HepG2 (cell line): ENCODE results near the gene CD48.

Experiments
- CHD2 ChIP-seq: IDR thresholded peaks from 2 replicates; pipeline ENCODE4 v1.6.1; 2011; ENCODE audit warnings: low read depth, low read length, improper control_type of control experiment
- MAX ChIP-seq: IDR thresholded peaks from 2 replicates; pipeline ENCODE4 v1.6.1; 2012; ENCODE audit warnings: inconsistent platforms
- POLR2A ChIP-seq, 2 experiments: IDR thresholded peaks; 2 replicates each; pipeline ENCODE4 v1.6.1; 2011; ENCODE audit warnings: low read depth in 2 of 2, low read length in 2 of 2, mild to moderate bottlenecking in 1 of 2, moderate library complexity in 1 of 2; ENCODE audit not compliant: insufficient read depth in 1 of 2
- WIZ ChIP-seq: sonication (generic); formaldehyde crosslinking; IDR thresholded peaks from 2 replicates; pipeline ENCODE4 v1.5.1; 2020; ENCODE audit warnings: mild to moderate bottlenecking, missing genetic modification reagents
- TF ChIP-seq, protein P1 (sequence below): sonication (generic); formaldehyde crosslinking; IDR thresholded peaks from 2 replicates; pipeline ENCODE4 v1.9.0; 2022; ENCODE audit warnings: missing genetic modification reagents, mild to moderate bottlenecking, borderline replicate concordance

DNA sequence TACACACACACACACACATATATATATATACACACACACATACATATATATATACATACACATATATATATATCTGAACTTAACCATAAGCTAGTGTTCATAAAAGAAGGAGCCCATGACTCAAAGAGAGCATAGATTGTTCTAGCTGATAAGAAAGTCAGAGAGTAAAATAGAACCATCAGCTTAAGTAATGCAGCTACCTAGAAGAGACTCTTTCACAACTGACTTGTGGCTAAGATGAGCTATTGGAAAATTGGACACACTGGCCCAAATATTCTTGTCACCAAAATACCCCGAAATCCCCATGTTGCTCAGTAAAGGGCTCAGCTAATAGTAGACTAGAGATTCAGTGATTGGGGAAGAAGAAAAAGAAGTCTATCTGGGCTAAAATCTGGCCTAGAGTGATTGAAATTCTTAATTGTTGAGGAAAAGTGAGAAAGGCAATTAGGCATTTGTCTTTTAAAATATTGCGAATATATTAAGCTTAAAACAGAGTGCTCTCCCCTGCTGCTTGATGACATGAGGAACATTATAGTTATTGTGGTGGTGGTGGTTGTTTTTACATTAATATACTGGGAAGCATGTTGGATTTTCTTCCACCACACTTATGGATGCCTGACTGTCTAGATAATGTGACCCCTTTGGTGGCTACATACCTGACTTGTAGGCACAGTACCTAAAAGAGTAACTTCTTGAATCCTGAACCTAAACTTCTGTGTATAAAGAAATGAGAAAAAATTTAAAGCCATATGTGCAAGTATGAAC, 71.1 kb downstream of the CD48 start:
- TF ChIP-seq, protein P1, sequence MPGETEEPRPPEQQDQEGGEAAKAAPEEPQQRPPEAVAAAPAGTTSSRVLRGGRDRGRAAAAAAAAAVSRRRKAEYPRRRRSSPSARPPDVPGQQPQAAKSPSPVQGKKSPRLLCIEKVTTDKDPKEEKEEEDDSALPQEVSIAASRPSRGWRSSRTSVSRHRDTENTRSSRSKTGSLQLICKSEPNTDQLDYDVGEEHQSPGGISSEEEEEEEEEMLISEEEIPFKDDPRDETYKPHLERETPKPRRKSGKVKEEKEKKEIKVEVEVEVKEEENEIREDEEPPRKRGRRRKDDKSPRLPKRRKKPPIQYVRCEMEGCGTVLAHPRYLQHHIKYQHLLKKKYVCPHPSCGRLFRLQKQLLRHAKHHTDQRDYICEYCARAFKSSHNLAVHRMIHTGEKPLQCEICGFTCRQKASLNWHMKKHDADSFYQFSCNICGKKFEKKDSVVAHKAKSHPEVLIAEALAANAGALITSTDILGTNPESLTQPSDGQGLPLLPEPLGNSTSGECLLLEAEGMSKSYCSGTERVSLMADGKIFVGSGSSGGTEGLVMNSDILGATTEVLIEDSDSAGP (CRISPR knock-in tag), result no peak
- TF ChIP-seq POLR2A (IDR thresholded peaks at IDR 0.05; ENCODE audit: insufficient read depth in 1 of 2, low read depth in 2 of 2, low read length in 2 of 2), result no peak
- no peak for TF ChIP-seq MAX
- no peak for TF ChIP-seq WIZ (CRISPR knock-in tag)
- TF ChIP-seq CHD2, result no peak
